Measurements from ENCODE around the gene GUCY1A2.
"Not testable (repeated sequence)": the region's sequence is repeated elsewhere in the genome, so short reads cannot be mapped to it uniquely, and the experiment has no call there.

The GUCY1A2 gene

DNA sequence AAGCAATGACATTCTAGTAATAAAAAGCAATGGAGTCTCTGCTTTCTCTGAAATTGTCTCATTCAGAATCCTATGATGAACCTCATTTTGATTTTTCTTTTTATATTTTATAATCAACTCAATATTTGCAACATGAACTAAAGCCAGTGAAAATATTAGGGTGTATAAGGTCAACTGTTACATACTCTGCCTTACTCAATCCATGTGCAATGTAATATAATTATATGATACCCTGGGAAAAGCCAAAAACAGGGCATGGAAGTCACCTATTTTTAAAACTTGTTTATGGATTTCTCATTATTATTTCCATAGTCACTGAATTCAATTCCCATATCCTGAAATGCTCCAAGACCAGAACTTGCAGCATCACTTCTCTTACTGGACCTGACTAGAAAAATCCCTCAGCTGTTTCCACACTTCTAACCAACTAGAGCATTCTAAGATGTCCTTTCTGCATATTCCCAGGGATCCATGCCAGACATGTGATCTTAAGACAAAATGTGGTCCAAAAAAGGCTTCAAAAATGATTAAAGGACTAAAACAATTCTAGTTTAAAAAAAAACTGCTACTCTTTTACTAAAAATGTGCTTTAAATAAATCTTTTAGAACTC, 97.3 kb downstream of the GUCY1A2 start:
- no peak for TF ChIP-seq TAF1 (IDR thresholded peaks at IDR 0.05; ENCODE audit: low read depth, low read length)
- no peak for TF ChIP-seq POLR2AphosphoS5 (IDR thresholded peaks at IDR 0.05; ENCODE audit: low read depth, low read length)
- no peak for TF ChIP-seq POLR2A (IDR thresholded peaks at IDR 0.05; ENCODE audit: low read depth, low read length)
- no peak for TF ChIP-seq PAX5 (IDR thresholded peaks at IDR 0.05; ENCODE audit: insufficient read depth, low read length, severe bottlenecking)
- no peak for TF ChIP-seq SPI1 (IDR thresholded peaks at IDR 0.05; ENCODE audit: low read depth, low read length)
- TF ChIP-seq POU2F2 (IDR thresholded peaks at IDR 0.05; ENCODE audit: low read depth, low read length): no peak
- no peak for DNase-seq (ENCODE audit: insufficient read length, low spot score)
- no peak for FAIRE-seq

DNA sequence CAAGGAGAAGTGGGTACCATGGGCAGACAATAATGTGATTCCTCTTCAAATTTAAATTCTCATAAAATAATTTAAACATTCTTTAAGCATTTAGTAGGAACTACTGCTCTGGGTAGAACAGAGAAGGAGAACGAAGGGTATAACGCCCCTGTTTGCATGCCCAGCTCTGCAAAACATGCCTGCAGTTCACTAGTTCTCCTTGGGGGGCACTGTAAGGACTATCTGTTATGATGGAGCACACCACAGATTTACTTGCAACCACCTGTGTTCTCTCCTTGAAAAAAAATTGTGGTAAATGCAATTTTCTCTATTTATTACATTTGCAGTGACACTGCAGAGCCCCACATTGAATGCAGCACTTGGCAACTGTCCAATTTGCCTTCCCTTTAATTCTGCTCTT, 100.3 kb downstream of the GUCY1A2 start:
- no peak for FAIRE-seq
- TF ChIP-seq SPI1 (IDR thresholded peaks at IDR 0.05; ENCODE audit: low read depth, low read length): no peak
- no peak for TF ChIP-seq POU2F2 (IDR thresholded peaks at IDR 0.05; ENCODE audit: low read depth, low read length)
- TF ChIP-seq POLR2AphosphoS5 (IDR thresholded peaks at IDR 0.05; ENCODE audit: low read depth, low read length): no peak
- no peak for TF ChIP-seq PAX5 (IDR thresholded peaks at IDR 0.05; ENCODE audit: insufficient read depth, low read length, severe bottlenecking)
- TF ChIP-seq POLR2A (IDR thresholded peaks at IDR 0.05; ENCODE audit: low read depth, low read length): no peak
- no peak for TF ChIP-seq TAF1 (IDR thresholded peaks at IDR 0.05; ENCODE audit: low read depth, low read length)
- no peak for DNase-seq (ENCODE audit: insufficient read length, low spot score)

DNA sequence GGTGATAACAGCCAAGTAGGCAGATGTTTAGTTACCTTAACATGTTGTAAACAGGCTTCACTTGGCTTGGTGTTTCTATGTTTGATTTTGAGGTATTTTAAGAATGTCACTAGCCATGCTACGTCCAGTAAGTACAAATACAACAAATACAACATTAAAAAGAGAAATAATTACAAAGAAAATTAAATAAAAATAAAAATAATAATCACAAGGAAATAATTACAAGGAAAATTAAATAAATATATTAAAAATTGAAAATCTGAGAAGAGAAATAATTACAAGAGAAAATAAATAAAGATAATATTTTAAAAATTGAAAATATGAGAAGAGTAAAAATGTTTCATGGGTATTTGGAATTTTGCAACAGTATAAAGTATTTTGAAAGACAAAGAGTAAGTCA, 103.9 kb downstream of the GUCY1A2 start:
- DNase-seq (ENCODE audit: insufficient read length, low spot score) (no peak), FAIRE-seq (no peak)
- TF ChIP-seq POLR2AphosphoS5 (IDR thresholded peaks at IDR 0.05; ENCODE audit: low read depth, low read length) (no peak), POU2F2 (IDR thresholded peaks at IDR 0.05; ENCODE audit: low read depth, low read length) (no peak), PAX5 (IDR thresholded peaks at IDR 0.05; ENCODE audit: insufficient read depth, low read length, severe bottlenecking) (no peak), SPI1 (IDR thresholded peaks at IDR 0.05; ENCODE audit: low read depth, low read length) (no peak), TAF1 (IDR thresholded peaks at IDR 0.05; ENCODE audit: low read depth, low read length) (no peak), POLR2A (IDR thresholded peaks at IDR 0.05; ENCODE audit: low read depth, low read length) (no peak)

- FAIRE-seq (no peak), DNase-seq (ENCODE audit: insufficient read length, low spot score) (no peak)
- TF ChIP-seq POLR2A (IDR thresholded peaks at IDR 0.05; ENCODE audit: low read depth, low read length) (no peak), TAF1 (IDR thresholded peaks at IDR 0.05; ENCODE audit: low read depth, low read length) (no peak), POLR2AphosphoS5 (IDR thresholded peaks at IDR 0.05; ENCODE audit: low read depth, low read length) (no peak), SPI1 (IDR thresholded peaks at IDR 0.05; ENCODE audit: low read depth, low read length) (no peak), POU2F2 (IDR thresholded peaks at IDR 0.05; ENCODE audit: low read depth, low read length) (no peak), PAX5 (IDR thresholded peaks at IDR 0.05; ENCODE audit: insufficient read depth, low read length, severe bottlenecking) (no peak)
These were observed 105.1 kb downstream of the GUCY1A2 start for GRCh38 chr11:106913141-106913540.

- TF ChIP-seq POLR2AphosphoS5 (IDR thresholded peaks at IDR 0.05; ENCODE audit: low read depth, low read length) (no peak), PAX5 (IDR thresholded peaks at IDR 0.05; ENCODE audit: insufficient read depth, low read length, severe bottlenecking) (no peak), POLR2A (IDR thresholded peaks at IDR 0.05; ENCODE audit: low read depth, low read length) (no peak), POU2F2 (IDR thresholded peaks at IDR 0.05; ENCODE audit: low read depth, low read length) (no peak), TAF1 (IDR thresholded peaks at IDR 0.05; ENCODE audit: low read depth, low read length) (no peak), SPI1 (IDR thresholded peaks at IDR 0.05; ENCODE audit: low read depth, low read length) (no peak)
- FAIRE-seq: no peak
- DNase-seq (ENCODE audit: insufficient read length, low spot score): no peak
These were observed 113.5 kb downstream of the GUCY1A2 start for GRCh38 chr11:106904826-106905225.

- no peak for TF ChIP-seq POLR2A (IDR thresholded peaks at IDR 0.05; ENCODE audit: low read depth, low read length)
- TF ChIP-seq TAF1 (IDR thresholded peaks at IDR 0.05; ENCODE audit: low read depth, low read length): no peak
- TF ChIP-seq PAX5 (IDR thresholded peaks at IDR 0.05; ENCODE audit: insufficient read depth, low read length, severe bottlenecking): no peak
- no peak for TF ChIP-seq POLR2AphosphoS5 (IDR thresholded peaks at IDR 0.05; ENCODE audit: low read depth, low read length)
- no peak for TF ChIP-seq SPI1 (IDR thresholded peaks at IDR 0.05; ENCODE audit: low read depth, low read length)
- TF ChIP-seq POU2F2 (IDR thresholded peaks at IDR 0.05; ENCODE audit: low read depth, low read length): no peak
- FAIRE-seq (no peak), DNase-seq (ENCODE audit: insufficient read length, low spot score) (no peak)
These were observed 128.6 kb downstream of the GUCY1A2 start for GRCh38 chr11:106889718-106890117.

DNA sequence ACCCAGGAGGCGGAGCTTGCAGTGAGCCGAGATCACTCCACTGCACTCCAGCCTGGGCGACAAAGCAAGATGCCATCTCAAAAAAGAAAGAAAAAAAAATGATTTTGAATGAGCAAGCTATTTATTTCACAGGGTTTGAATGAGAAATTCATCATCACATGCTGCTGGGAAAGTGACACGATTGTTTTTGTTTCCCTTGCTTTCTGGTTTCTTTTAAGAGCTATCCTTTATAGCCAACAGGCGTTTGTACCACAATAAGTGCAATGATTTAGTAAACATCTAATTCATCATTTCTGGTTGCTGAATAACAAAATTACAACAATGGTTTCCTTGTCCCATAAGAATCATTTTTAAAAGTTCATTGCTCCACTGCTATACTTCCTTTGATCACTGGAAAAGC, 129.9 kb downstream of the GUCY1A2 start:
- DNase-seq (ENCODE audit: insufficient read length, low spot score) (no peak), FAIRE-seq (no peak)
- TF ChIP-seq POLR2A (IDR thresholded peaks at IDR 0.05; ENCODE audit: low read depth, low read length) (no peak), SPI1 (IDR thresholded peaks at IDR 0.05; ENCODE audit: low read depth, low read length) (no peak), PAX5 (IDR thresholded peaks at IDR 0.05; ENCODE audit: insufficient read depth, low read length, severe bottlenecking) (no peak), POLR2AphosphoS5 (IDR thresholded peaks at IDR 0.05; ENCODE audit: low read depth, low read length) (no peak), POU2F2 (IDR thresholded peaks at IDR 0.05; ENCODE audit: low read depth, low read length) (no peak), TAF1 (IDR thresholded peaks at IDR 0.05; ENCODE audit: low read depth, low read length) (no peak)

DNA sequence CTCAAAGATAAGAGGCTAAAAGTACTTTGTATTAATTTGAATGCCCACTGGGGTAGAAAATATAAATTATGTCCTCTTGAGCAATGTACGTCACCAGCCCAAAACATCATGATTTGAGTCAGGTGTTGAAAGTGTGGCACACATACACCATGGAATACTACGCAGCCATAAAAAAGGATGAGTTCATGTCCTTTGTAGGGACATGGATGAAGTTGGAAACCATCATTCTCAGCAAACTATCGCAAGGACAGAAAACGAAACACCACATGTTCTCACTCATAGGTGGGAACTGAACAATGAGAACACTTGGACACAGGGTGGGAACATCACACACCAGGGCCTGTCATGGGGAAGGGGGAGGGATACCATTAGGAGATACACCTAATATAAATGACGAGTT, 134.6 kb downstream of the GUCY1A2 start:
- FAIRE-seq; DNase-seq (ENCODE audit: insufficient read length, low spot score): not testable (repeated sequence)

- FAIRE-seq: no peak
- no peak for DNase-seq (ENCODE audit: insufficient read length, low spot score)
- TF ChIP-seq PAX5 (IDR thresholded peaks at IDR 0.05; ENCODE audit: insufficient read depth, low read length, severe bottlenecking) (no peak), POLR2A (IDR thresholded peaks at IDR 0.05; ENCODE audit: low read depth, low read length) (no peak), POU2F2 (IDR thresholded peaks at IDR 0.05; ENCODE audit: low read depth, low read length) (no peak), SPI1 (IDR thresholded peaks at IDR 0.05; ENCODE audit: low read depth, low read length) (no peak), POLR2AphosphoS5 (IDR thresholded peaks at IDR 0.05; ENCODE audit: low read depth, low read length) (no peak), TAF1 (IDR thresholded peaks at IDR 0.05; ENCODE audit: low read depth, low read length) (no peak)
These were observed 138.3 kb downstream of the GUCY1A2 start for GRCh38 chr11:106879832-106880546.
